HEK293T (cell line): ENCODE data around the gene MAF.

Experiments used
- BHLHE40 ChIP-seq: fragments of 450-650 bp; IDR thresholded peaks from 2 replicates; pipeline ENCODE4 v1.6.1; 2016; ENCODE audit warnings: mild to moderate bottlenecking, moderate library complexity, borderline replicate concordance
- CTBP1 ChIP-seq: fragments of 450-650 bp; IDR thresholded peaks from 2 replicates; pipeline ENCODE4 v1.6.1; 2016; ENCODE audit warnings: borderline replicate concordance
- ELF4 ChIP-seq: fragments of 450-650 bp; IDR thresholded peaks from 2 replicates; pipeline ENCODE4 v1.6.1; 2017; ENCODE audit warnings: antibody characterized with exemption
- FOXA1 ChIP-seq: fragments of 450-650 bp; IDR thresholded peaks from 2 replicates; pipeline ENCODE4 v1.6.1; 2016; ENCODE audit warnings: mild to moderate bottlenecking
- FOXK2 ChIP-seq: fragments of 450-650 bp; IDR thresholded peaks from 2 replicates; pipeline ENCODE4 v1.6.1; 2016; ENCODE audit warnings: mild to moderate bottlenecking
- FOXM1 ChIP-seq: fragments of 450-650 bp; IDR thresholded peaks from 2 replicates; pipeline ENCODE4 v1.6.1; 2017; ENCODE audit warnings: mild to moderate bottlenecking, borderline replicate concordance
- L3MBTL2 ChIP-seq: fragments of 450-650 bp; conservative IDR thresholded peaks from 2 replicates; pipeline ENCODE4 v1.6.1; 2016; ENCODE audit warnings: mild to moderate bottlenecking
- LEF1 ChIP-seq: fragments of 450-650 bp; IDR thresholded peaks from 2 replicates; pipeline ENCODE4 v1.6.1; 2017; ENCODE audit warnings: mild to moderate bottlenecking, borderline replicate concordance
- SP1 ChIP-seq: fragments of 450-650 bp; IDR thresholded peaks from 2 replicates; pipeline ENCODE4 v1.6.1; 2017
- SUZ12 ChIP-seq: fragments of 450-650 bp; IDR thresholded peaks from 2 replicates; pipeline ENCODE4 v1.6.1; 2016; ENCODE audit warnings: mild to moderate bottlenecking
- TARDBP ChIP-seq: fragments of 450-650 bp; IDR thresholded peaks from 2 replicates; pipeline ENCODE4 v1.6.1; 2016
- TF ChIP-seq, protein P1 (sequence below): fragments of 450-650 bp; IDR thresholded peaks from 2 replicates; pipeline ENCODE4 v1.6.1; 2016

DNA sequence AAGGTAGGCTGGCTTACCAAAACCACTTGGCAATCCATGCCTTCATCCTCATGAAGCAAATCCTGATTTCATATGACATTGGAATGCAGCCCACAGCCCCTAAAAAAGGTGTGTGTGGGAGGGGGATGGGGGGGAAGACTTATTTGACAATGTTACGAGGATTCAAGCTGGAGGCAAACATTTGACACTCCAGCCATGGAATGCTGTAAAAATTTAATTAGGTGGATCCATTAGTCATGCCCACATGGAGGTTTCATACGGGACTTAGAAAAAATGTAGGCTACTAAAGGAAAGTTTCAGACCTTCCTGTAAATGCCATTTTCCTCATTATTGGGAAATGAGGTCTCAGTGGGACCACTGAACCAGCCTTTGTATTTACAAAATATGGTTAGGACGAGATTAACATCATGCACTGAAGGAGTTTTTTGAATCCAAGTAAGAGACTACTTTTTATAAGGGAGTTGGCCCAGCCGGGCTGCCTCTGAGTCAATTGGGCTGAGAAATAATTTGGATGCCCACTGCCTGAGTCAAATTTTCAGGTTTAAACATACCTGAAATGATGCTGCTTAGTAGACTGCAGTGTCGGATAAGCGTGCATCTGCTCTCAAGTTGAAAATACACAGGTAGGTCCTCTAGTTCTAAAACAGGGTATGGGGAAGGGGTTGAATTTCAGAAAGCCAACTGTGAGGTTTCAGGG, 44.6 kb upstream of the MAF start:
- TF ChIP-seq FOXA1: no peak
- TF ChIP-seq BHLHE40: no peak
- no peak for TF ChIP-seq SP1
- no peak for TF ChIP-seq SUZ12
- TF ChIP-seq CTBP1: no peak
- no peak for TF ChIP-seq TARDBP
- TF ChIP-seq L3MBTL2: no peak
- no peak for TF ChIP-seq LEF1
- TF ChIP-seq, protein P1, sequence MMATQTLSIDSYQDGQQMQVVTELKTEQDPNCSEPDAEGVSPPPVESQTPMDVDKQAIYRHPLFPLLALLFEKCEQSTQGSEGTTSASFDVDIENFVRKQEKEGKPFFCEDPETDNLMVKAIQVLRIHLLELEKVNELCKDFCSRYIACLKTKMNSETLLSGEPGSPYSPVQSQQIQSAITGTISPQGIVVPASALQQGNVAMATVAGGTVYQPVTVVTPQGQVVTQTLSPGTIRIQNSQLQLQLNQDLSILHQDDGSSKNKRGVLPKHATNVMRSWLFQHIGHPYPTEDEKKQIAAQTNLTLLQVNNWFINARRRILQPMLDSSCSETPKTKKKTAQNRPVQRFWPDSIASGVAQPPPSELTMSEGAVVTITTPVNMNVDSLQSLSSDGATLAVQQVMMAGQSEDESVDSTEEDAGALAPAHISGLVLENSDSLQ: no peak
- no peak for TF ChIP-seq FOXM1
- TF ChIP-seq ELF4: no peak
- no peak for TF ChIP-seq FOXK2
